ENCODE measurements around the gene IARS1. TPM values are rescaled to one million over a fixed set of nuclear protein-coding genes. Genes with fewer than 3 reads are reported as not detected.
A peak's percentile ranks its signal among the peaks of the same experiment; 100 is the strongest.

The IARS1 gene
- 48.2 TPM for polyA plus RNA-seq

- Mint-ChIP-seq H3K9me3 (no peaks in the 10 kb centered on the region), H3K36me3 (peaks cover 11% of the 10 kb centered on the region), H3K27ac (peak within 1 kb of the TSS; percentile 93 to 99 (median 98)), H3K4me1 (peaks cover 43 to 48% (median 44%) of the 10 kb centered on the region in 3 donors), H3K27me3 (no peaks in the 10 kb centered on the region), H3K4me3 (peak within 1 kb of the TSS; percentile 96 to 99 (median 99))
Observed at GRCh38 chr9:92293452-92294296, at the start of gene IARS1. Gene IARS1, minus strand, starts transcription at chr9:92293697. Its CDS starts 4,278 bp downstream, at chr9:92289419.

DNA sequence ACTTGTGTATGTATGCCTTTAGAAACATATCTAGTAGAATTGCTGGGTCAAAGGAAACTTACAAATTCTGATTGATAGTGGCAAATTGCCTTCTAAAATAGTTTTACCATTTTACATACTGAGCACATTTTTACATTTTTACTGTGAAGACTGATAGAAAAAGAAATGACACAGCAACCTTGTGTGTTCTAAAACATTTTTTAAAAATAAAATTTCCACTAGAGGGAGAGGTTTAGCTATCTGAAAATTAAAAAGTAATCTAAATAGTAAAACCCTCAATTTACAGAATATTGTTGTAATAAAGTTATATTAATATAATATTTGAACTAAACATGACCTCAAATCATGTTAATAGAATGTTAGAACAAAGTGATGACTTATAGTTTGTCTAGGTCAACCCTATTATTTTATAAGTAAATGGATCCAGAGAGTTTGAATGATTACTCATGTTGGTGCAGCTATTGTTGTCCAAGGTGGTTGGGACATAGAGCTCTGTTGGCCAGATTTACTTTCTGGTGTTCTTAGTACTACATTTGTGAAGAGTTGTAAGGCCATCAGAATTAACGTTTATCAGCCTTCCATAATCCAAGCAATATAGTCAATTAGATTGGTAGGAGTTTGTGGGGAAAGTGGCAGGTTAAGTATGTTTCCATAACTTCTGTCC, 49.5 kb upstream of the IARS1 start:
- H3K27me3 Mint-ChIP-seq: no peaks in the 10 kb centered on the region
- H3K4me3 Mint-ChIP-seq: no peak overlapping the region
- H3K9me3 Mint-ChIP-seq: peaks cover 0 to 8% (median 0%) of the 10 kb centered on the region in 3 donors
- no peaks in the 10 kb centered on the region for H3K4me1 Mint-ChIP-seq
- no peak overlapping the region for H3K27ac Mint-ChIP-seq
- no peaks in the 10 kb centered on the region for H3K36me3 Mint-ChIP-seq

- Mint-ChIP-seq H3K27ac (no peak overlapping the region), H3K4me3 (no peak overlapping the region), H3K27me3 (no peaks in the 10 kb centered on the region), H3K36me3 (no peaks in the 10 kb centered on the region), H3K4me1 (no peaks in the 10 kb centered on the region), H3K9me3 (peaks cover 0 to 8% (median 0%) of the 10 kb centered on the region in 3 donors)
Observed at GRCh38 chr9:92341578-92341977, 48.1 kb upstream of the IARS1 start.

GRCh38 chr9:92333282-92333634, 39.8 kb upstream of the IARS1 start:
- H3K4me1 Mint-ChIP-seq: no peaks in the 10 kb centered on the region
- no peaks in the 10 kb centered on the region for H3K9me3 Mint-ChIP-seq
- no peak overlapping the region for H3K27ac Mint-ChIP-seq
- H3K27me3 Mint-ChIP-seq: no peaks in the 10 kb centered on the region
- no peak overlapping the region for H3K4me3 Mint-ChIP-seq
- H3K36me3 Mint-ChIP-seq: no peaks in the 10 kb centered on the region

- no peaks in the 10 kb centered on the region for H3K9me3 Mint-ChIP-seq
- peaks cover 0 to 1% (median 0%) of the 10 kb centered on the region in 3 donors for H3K4me1 Mint-ChIP-seq
- H3K27me3 Mint-ChIP-seq: no peaks in the 10 kb centered on the region
- H3K4me3 Mint-ChIP-seq: no peak overlapping the region
- no peaks in the 10 kb centered on the region for H3K36me3 Mint-ChIP-seq
- H3K27ac Mint-ChIP-seq: no peak overlapping the region
Observed at GRCh38 chr9:92332577-92333281, 39.2 kb upstream of the IARS1 start.

DNA sequence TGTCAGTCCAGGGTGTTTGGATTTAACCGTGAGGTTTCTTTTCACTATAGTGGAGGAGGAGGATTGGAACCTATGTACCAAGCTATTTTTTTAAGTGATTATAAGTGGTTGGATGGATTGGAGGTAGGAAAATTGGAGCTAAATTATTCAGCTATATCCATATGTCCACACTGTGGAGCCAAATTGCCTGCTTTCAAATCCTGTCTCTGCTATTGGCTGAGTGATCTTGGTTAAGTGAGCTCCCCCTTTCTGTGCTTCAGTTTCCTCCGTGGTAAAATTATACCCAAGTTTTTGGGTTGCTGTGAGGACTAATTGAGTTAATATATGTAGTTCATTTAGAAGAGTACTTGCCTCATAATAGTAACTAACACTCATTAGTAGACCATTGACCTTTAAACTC, 34.7 kb upstream of the IARS1 start:
- Mint-ChIP-seq H3K4me1 (peaks cover 16 to 20% (median 18%) of the 10 kb centered on the region in 3 donors), H3K27me3 (no peaks in the 10 kb centered on the region), H3K4me3 (peak overlapping the region in 1 of 4 donors; percentile 96), H3K36me3 (no peaks in the 10 kb centered on the region), H3K9me3 (no peaks in the 10 kb centered on the region), H3K27ac (peak overlapping the region in 1 of 3 donors; percentile 90)

- Mint-ChIP-seq H3K9me3 (no peaks in the 10 kb centered on the region), H3K27me3 (no peaks in the 10 kb centered on the region), H3K27ac (peak overlapping the region in 1 of 3 donors; percentile 90), H3K4me3 (peak overlapping the region; percentile 58 to 99 (median 98)), H3K36me3 (no peaks in the 10 kb centered on the region), H3K4me1 (peaks cover 16 to 22% (median 18%) of the 10 kb centered on the region in 3 donors)
Observed at GRCh38 chr9:92327283-92327850, 33.9 kb upstream of the IARS1 start.

DNA sequence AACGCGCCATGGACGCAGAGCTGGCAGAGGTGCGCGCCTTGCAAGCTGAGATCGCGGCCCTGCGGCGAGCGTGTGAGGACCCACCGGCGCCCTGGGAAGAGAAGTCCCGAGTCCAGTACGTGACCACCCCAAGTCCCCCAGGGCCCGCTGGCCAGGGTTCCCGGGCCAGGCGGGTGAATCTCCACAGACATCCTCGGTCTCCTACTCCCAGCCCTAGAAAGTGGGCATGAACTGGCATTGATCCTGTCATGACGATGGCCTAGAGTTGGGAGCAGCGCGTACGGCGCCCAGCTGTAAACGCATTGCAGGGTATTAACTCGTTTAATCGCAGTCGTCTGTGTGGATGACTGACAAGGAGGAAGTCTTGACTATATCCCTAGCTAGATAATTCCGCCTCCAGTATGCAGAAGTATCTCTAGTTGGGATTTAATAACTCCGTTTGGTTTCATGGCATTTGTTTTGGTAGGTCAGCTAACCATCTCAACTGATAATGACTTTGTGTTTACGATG, 32.5 kb upstream of the IARS1 start:
- Mint-ChIP-seq H3K27ac (peak overlapping the region; percentile 90 to 99 (median 99)), H3K36me3 (no peaks in the 10 kb centered on the region), H3K27me3 (no peaks in the 10 kb centered on the region), H3K9me3 (no peaks in the 10 kb centered on the region), H3K4me1 (peaks cover 16 to 23% (median 18%) of the 10 kb centered on the region in 3 donors), H3K4me3 (peak overlapping the region; percentile 96 to 100 (median 99))

DNA sequence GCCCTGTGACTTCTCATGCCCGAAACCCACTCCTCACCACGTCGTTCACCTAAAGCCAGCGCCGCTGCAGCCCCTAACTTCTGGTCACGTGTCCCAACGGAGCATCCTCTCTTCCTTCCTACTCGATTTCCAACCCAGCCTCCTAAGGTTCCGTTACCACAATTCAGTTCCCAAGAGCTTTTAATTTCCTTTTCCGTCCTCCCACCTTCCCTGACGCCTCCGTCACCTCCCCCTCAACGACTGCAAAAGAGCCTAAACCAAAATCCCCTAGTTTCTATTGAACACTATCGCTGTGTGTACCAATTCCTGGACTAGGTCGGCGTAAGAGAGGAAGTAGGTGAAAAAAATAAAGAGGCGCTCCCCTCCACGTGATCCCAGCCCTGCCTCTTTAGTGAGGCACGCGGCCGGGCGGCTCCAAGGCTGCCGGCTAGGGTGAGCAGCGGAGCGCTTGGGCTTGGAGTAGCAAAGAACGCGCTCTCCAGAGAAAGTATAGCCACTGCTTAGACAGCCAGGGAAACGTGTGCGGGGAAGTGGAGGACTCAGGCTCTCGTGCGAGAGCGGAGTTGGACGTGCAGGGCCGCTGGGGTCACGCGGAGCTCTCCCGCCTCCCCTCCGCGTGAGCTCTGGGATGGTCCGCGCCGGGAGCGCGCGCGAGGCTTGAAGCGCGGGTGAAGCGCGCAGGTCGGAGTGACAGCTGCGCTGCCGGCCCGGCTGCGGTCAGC, 31.9 kb upstream of the IARS1 start, which contains the start of the genes CENPP and NOL8:
Gene CENPP, plus strand, starts transcription at position 685 of the 722 bp plus-strand sequence.
Gene NOL8, minus strand, starts transcription at position 82 of the 722 bp plus-strand sequence. CDS start 1,189 bp downstream, outside the sequence.
- H3K9me3 Mint-ChIP-seq: no peaks in the 10 kb centered on the region

DNA sequence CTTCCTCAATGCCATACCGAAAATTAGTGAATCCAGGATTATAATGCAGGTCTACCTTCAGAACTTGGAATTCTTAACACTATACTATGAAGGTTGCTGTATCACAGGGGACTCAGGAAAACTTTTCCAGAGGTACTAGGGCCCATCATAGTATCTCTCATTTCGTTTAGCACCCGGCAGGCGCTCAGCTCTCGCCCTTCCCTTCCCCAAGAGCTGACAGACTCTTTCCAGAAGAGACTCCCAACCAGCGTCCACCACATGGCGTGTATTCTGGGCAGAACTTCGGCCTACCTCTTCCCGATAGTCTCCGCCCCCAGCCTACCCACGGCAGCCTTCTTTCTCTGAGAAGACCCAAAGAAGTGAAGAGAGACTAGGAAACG, 31.4 kb upstream of the IARS1 start:
- H3K27ac Mint-ChIP-seq: peak overlapping the region; percentile 90 to 99 (median 99)
- no peaks in the 10 kb centered on the region for H3K27me3 Mint-ChIP-seq
- peaks cover under 1% of the 10 kb centered on the region for H3K36me3 Mint-ChIP-seq
- H3K9me3 Mint-ChIP-seq: no peaks in the 10 kb centered on the region
- H3K4me1 Mint-ChIP-seq: peaks cover 16 to 23% (median 18%) of the 10 kb centered on the region in 3 donors
- peak overlapping the region; percentile 96 to 100 (median 99) for H3K4me3 Mint-ChIP-seq

More for the DNA sequence above, 31.9 kb upstream of the IARS1 start, which contains the start of the genes CENPP and NOL8:
- H3K27me3 Mint-ChIP-seq: no peaks in the 10 kb centered on the region
- H3K27ac Mint-ChIP-seq: peak within 1 kb of the TSS; percentile 90 to 99 (median 99)
- peaks cover 16 to 23% (median 18%) of the 10 kb centered on the region in 3 donors for H3K4me1 Mint-ChIP-seq
- no peaks in the 10 kb centered on the region for H3K36me3 Mint-ChIP-seq
- H3K4me3 Mint-ChIP-seq: peak within 1 kb of the TSS; percentile 96 to 100 (median 99)

- H3K4me1 Mint-ChIP-seq: peaks cover 16 to 23% (median 18%) of the 10 kb centered on the region in 3 donors
- H3K27me3 Mint-ChIP-seq: no peaks in the 10 kb centered on the region
- H3K4me3 Mint-ChIP-seq: peak overlapping the region; percentile 96 to 100 (median 99)
- H3K27ac Mint-ChIP-seq: peak overlapping the region in 2 of 3 donors; percentile 90 to 99
- H3K9me3 Mint-ChIP-seq: no peaks in the 10 kb centered on the region
- peaks cover 2% of the 10 kb centered on the region for H3K36me3 Mint-ChIP-seq
Observed at GRCh38 chr9:92324431-92324830, 30.9 kb upstream of the IARS1 start.

GRCh38 chr9:92315456-92315855, 22.0 kb upstream of the IARS1 start:
- no peak overlapping the region for H3K4me3 Mint-ChIP-seq
- no peaks in the 10 kb centered on the region for H3K9me3 Mint-ChIP-seq
- H3K27me3 Mint-ChIP-seq: no peaks in the 10 kb centered on the region
- peaks cover 9 to 21% (median 9%) of the 10 kb centered on the region in 3 donors for H3K4me1 Mint-ChIP-seq
- H3K36me3 Mint-ChIP-seq: peaks cover 9% of the 10 kb centered on the region
- H3K27ac Mint-ChIP-seq: no peak overlapping the region

DNA sequence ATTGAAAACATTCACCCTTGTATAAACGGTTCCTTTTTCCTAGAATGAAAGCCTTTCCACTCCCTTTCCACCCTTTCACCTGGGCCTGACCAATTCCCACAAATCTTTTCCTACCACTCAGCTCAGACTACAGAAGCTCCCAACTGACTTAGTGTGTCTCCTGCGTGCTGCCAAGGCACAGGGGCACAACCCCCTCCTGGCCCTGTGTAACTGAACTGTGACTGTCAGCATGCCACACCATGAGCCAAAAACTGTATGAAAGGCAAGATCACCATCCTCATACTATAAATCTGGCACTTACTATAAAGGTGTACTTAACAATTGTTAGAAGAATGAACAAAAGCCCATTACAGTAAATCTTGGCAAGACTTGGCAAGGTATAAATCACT, 20.1 kb upstream of the IARS1 start:
- Mint-ChIP-seq H3K36me3 (peaks cover 9% of the 10 kb centered on the region), H3K27me3 (no peaks in the 10 kb centered on the region), H3K9me3 (no peaks in the 10 kb centered on the region), H3K4me3 (no peak overlapping the region), H3K27ac (no peak overlapping the region), H3K4me1 (peaks cover 12 to 22% (median 14%) of the 10 kb centered on the region in 3 donors)

Data from IgD-negative memory B cell (primary cell).